H1 (cell line): Measurements from ENCODE around the gene DAAM1. TPM values are rescaled to one million over a fixed set of nuclear protein-coding genes. Genes with fewer than 3 reads are reported as not detected.

Experiments used
- CTCF ChIA-PET: fragments of 300-600 bp; sonication (Branson Sonifier 250); formaldehyde crosslinking; loops from one replicate; lab custom pipeline; 2021; ENCODE audit not compliant: partially characterized antibody; lab: Charles Lee
- POLR2A ChIA-PET: fragments of 300-600 bp; sonication (Branson Sonifier 250); formaldehyde crosslinking; loops from one replicate; lab custom pipeline; 2021; ENCODE audit warnings: inconsistent platforms; ENCODE audit not compliant: partially characterized antibody; lab: Charles Lee
- DNase-seq, 2 experiments: peaks; one replicate each; pipeline versions ENCODE4 v3.0.0 to v3.0.0-alpha.2; 2010 to 2022; ENCODE audit warnings: low spot score in 2 of 2, low read depth in 1 of 2, mixed read lengths in 1 of 2
- FAIRE-seq: peaks from 2 replicates; lab custom pipeline; 2011; peaks lifted over from hg19 to GRCh38; lab: Jason Lieb, UNC
- H2AFZ ChIP-seq: 2 replicates; pipeline ENCODE4 v1.8.1; 2012; ENCODE audit warnings: low read length, inconsistent platforms
- H2AK5ac ChIP-seq: 2 replicates; pipeline ENCODE4 v1.6.1; 2013; ENCODE audit warnings: low read depth, low read length
- H2BK120ac ChIP-seq: replicated peaks from 2 replicates; pipeline ENCODE3; 2013; ENCODE audit warnings: low read depth, low read length, inconsistent platforms
- H2BK12ac ChIP-seq: 2 replicates; pipeline ENCODE4 v1.6.1; 2013; ENCODE audit warnings: low read depth, low read length
- H2BK15ac ChIP-seq: 2 replicates; pipeline ENCODE4 v1.6.1; 2013; ENCODE audit warnings: low read length
- H2BK20ac ChIP-seq: 2 replicates; pipeline ENCODE4 v1.6.1; 2013; ENCODE audit warnings: low read length
- H2BK5ac ChIP-seq: 2 replicates; pipeline ENCODE4 v1.6.1; 2013; ENCODE audit warnings: low read depth, low read length
- H3K14ac ChIP-seq: 2 replicates; pipeline ENCODE4 v1.6.1; 2013; ENCODE audit warnings: inconsistent platforms; ENCODE audit not compliant: insufficient read length
- H3K18ac ChIP-seq: 2 replicates; pipeline ENCODE4 v1.6.1; 2013; ENCODE audit warnings: low read length; ENCODE audit errors: extremely low read depth
- H3K23ac ChIP-seq: 2 replicates; pipeline ENCODE4 v1.6.1; 2013; ENCODE audit warnings: inconsistent platforms; ENCODE audit not compliant: insufficient read length
- H3K23me2 ChIP-seq: 2 replicates; pipeline ENCODE4 v1.6.1; 2013; ENCODE audit warnings: low read depth, low read length
- H3K27ac ChIP-seq: 2 replicates; pipeline ENCODE4 v1.6.1; 2011; ENCODE audit warnings: low read depth, low read length, inconsistent platforms
- H3K27me3 ChIP-seq, 4 experiments: replicated peaks in 1 of 4; 1 replicate in 1 of 4; 2 replicates in 3 of 4; pipeline versions ENCODE4 v1.6.1 to v1.8.1; 2011 to 2013; ENCODE audit warnings: low read length in 3 of 4, mild to moderate bottlenecking in 3 of 4, inconsistent platforms in 2 of 4, mixed read lengths in 2 of 4, moderate library complexity in 1 of 4; ENCODE audit not compliant: control insufficient read depth in 3 of 4, insufficient read depth in 3 of 4; ENCODE audit errors: extremely low read depth in 1 of 4
- H3K36me3 ChIP-seq, 4 experiments: 2 replicates each; pipeline versions ENCODE4 v1.6.1 to v1.8.1; 2011 to 2013; ENCODE audit warnings: mild to moderate bottlenecking in 4 of 4, low read length in 3 of 4, moderate library complexity in 2 of 4, control low read depth in 1 of 4, inconsistent platforms in 1 of 4; ENCODE audit not compliant: insufficient read depth in 4 of 4, control insufficient read depth in 2 of 4
- H3K4ac ChIP-seq: replicated peaks from 2 replicates; pipeline ENCODE3; 2013; ENCODE audit warnings: low read length, low read depth, mixed read lengths, inconsistent platforms; ENCODE audit not compliant: insufficient read length
- H3K4me1 ChIP-seq, 4 experiments: replicated peaks in 1 of 4; 1 replicate in 1 of 4; 2 replicates in 3 of 4; pipeline versions ENCODE4 v1.6.1 to v1.8.1; 2011 to 2013; ENCODE audit warnings: low read length in 3 of 4, inconsistent platforms in 2 of 4, mixed read lengths in 1 of 4; ENCODE audit not compliant: insufficient read depth in 4 of 4, control insufficient read depth in 3 of 4
- H3K4me2 ChIP-seq, 2 experiments: 2 replicates each; pipeline versions ENCODE4 v1.6.1 to v1.8.1; 2011 to 2013; ENCODE audit warnings: low read depth in 2 of 2, low read length in 2 of 2, control low read depth in 1 of 2, inconsistent platforms in 1 of 2, mild to moderate bottlenecking in 1 of 2; ENCODE audit not compliant: insufficient read depth in 1 of 2
- H3K4me3 ChIP-seq, 4 experiments: fragments of 200-600, 300-600 bp in 1 of 4; sonication (generic), shearing (Covaris generic), sonication (Bioruptor Twin) in 1 of 4; 2 replicates each; pipeline versions ENCODE4 v1.5.1 to v1.8.1; 2011 to 2016; ENCODE audit warnings: low read length in 4 of 4, low read depth in 3 of 4, control low read depth in 2 of 4, inconsistent platforms in 2 of 4, mild to moderate bottlenecking in 2 of 4, mixed read lengths in 1 of 4, moderate library complexity in 1 of 4; ENCODE audit not compliant: insufficient read depth in 2 of 4; ENCODE audit errors: extremely low read depth in 1 of 4
- H3K56ac ChIP-seq: replicated peaks from 2 replicates; pipeline ENCODE3; 2013; ENCODE audit warnings: low read depth, mild to moderate bottlenecking, mixed read lengths, low read length, inconsistent platforms; ENCODE audit not compliant: insufficient read length
- H3K79me1 ChIP-seq: 2 replicates; pipeline ENCODE4 v1.6.1; 2013; ENCODE audit warnings: low read depth, low read length, control low read depth
- H3K79me2 ChIP-seq, 2 experiments: 2 replicates each; pipeline versions ENCODE4 v1.6.1 to v1.8.1; 2012 to 2013; ENCODE audit warnings: low read length in 2 of 2, mild to moderate bottlenecking in 2 of 2, inconsistent platforms in 1 of 2; ENCODE audit not compliant: insufficient read depth in 2 of 2, control insufficient read depth in 1 of 2
- H3K9ac ChIP-seq, 4 experiments: replicated peaks in 1 of 4; 1 replicate in 1 of 4; 2 replicates in 3 of 4; pipeline versions ENCODE4 v1.6.1 to v1.8.1; 2011 to 2013; ENCODE audit warnings: low read depth in 3 of 4, low read length in 3 of 4, control low read depth in 2 of 4, mild to moderate bottlenecking in 2 of 4, moderate library complexity in 2 of 4, inconsistent platforms in 1 of 4; ENCODE audit errors: extremely low read depth in 1 of 4
- H3K9me3 ChIP-seq, 2 experiments: 2 replicates each; pipeline versions ENCODE4 v1.6.1 to v1.8.1; 2012 to 2013; ENCODE audit warnings: mild to moderate bottlenecking in 2 of 2, moderate library complexity in 2 of 2, control low read depth in 1 of 2, inconsistent platforms in 1 of 2, low read depth in 1 of 2, low read length in 1 of 2, mixed read lengths in 1 of 2; ENCODE audit not compliant: insufficient read depth in 2 of 2
- H4K20me1 ChIP-seq, 2 experiments: replicated peaks in 1 of 2; 2 replicates each; pipeline versions ENCODE3 to v1.8.1; 2011 to 2013; ENCODE audit warnings: inconsistent platforms in 2 of 2, low read length in 2 of 2, mild to moderate bottlenecking in 1 of 2; ENCODE audit not compliant: insufficient read depth in 2 of 2, control insufficient read depth in 1 of 2
- H4K5ac ChIP-seq: 2 replicates; pipeline ENCODE4 v1.6.1; 2013; ENCODE audit warnings: low read length, low read depth, mixed read lengths, inconsistent platforms; ENCODE audit not compliant: insufficient read length
- H4K8ac ChIP-seq: 2 replicates; pipeline ENCODE4 v1.8.0; 2013; ENCODE audit warnings: mild to moderate bottlenecking, moderate library complexity, low read length, inconsistent platforms; ENCODE audit not compliant: insufficient read depth; ENCODE audit errors: extremely low read depth
- H4K91ac ChIP-seq: replicated peaks from 2 replicates; pipeline ENCODE3; 2013; ENCODE audit warnings: low read length, mixed read lengths, inconsistent platforms; ENCODE audit not compliant: insufficient read length
- SP1 ChIP-seq: IDR thresholded peaks from 2 replicates; pipeline ENCODE4 v1.6.1; 2011; ENCODE audit warnings: low read depth, low read length
- WGBS, 2 experiments: shearing (Covaris generic) in 1 of 2; methylation state at CpG; one replicate each; pipeline versions ENCODE4 v1.1.6 to v1.1.7; 2013 to 2015; ENCODE audit warnings: low lambda C conversion rate in 2 of 2, mixed read lengths in 2 of 2, inconsistent platforms in 1 of 2, low coverage in 1 of 2, missing lambda C conversion rate in 1 of 2; ENCODE audit not compliant: insufficient replicate concordance in 2 of 2, insufficient coverage in 1 of 2, insufficient read length in 1 of 2; ENCODE audit errors: extremely low coverage in 1 of 2, missing lambda C conversion rate in 1 of 2; 5-methylcytosine and 5-hydroxymethylcytosine counted together
- polyA plus RNA-seq, 7 experiments: library from polyadenylated mRNA; depleted of rRNA in 3 of 7; stranded (reverse) in 5 of 7; unstranded in 2 of 7; fragments of >200 nt in 5 of 7; fragments of 200-250 nt in 2 of 7; gene quantifications; 1 replicate in 5 of 7; 2 replicates in 1 of 7; 4 replicates in 1 of 7; pipeline versions ENCODE4 v1.2.1 to v1.2.3, GENCODE V29; 2011 to 2013; ENCODE audit warnings: missing spikeins in 2 of 7, mixed read lengths in 2 of 7
- total RNA-seq: library from RNA; stranded (reverse); fragmentation: NEBNext Ultra II Directional; extraction: Animal tissue kit (Norgen Biotek cat#: 25700); gene quantifications from 2 replicates; pipeline ENCODE4 v1.2.1, GENCODE V29; 2021

Gene DAAM1
- total and polyA plus RNA-seq, 2 of the 8 experiments (the other 6 are each of a cell fraction or from before 2014, with no cell fraction given): 5.0 to 44.9 TPM

GRCh38 chr14:59148334-59148900, 40.0 kb upstream of the DAAM1 start:
- no peak overlapping the region for H3K23ac ChIP-seq
- H3K4me2 ChIP-seq: no peak overlapping the region
- no peak overlapping the region for H4K5ac ChIP-seq
- no peak overlapping the region for H2BK120ac ChIP-seq
- H3K27me3 ChIP-seq: no peaks in the 10 kb centered on the region
- no peak overlapping the region for H3K27ac ChIP-seq
- H4K91ac ChIP-seq: no peak overlapping the region
- no peaks in the 10 kb centered on the region for H3K23me2 ChIP-seq
- H4K8ac ChIP-seq: no peak overlapping the region
- H3K18ac ChIP-seq: no peak overlapping the region
- WGBS, 2 experiments: 90% methylated on average over 4 of the region's 4 CpGs; no CpG with 5 or more reads in 1 of the 2 experiments
- no peak overlapping the region for H2BK20ac ChIP-seq
- H3K4me3 ChIP-seq: no peak overlapping the region
- no peak overlapping the region for H2BK12ac ChIP-seq
- no peak overlapping the region for H3K9ac ChIP-seq
- H3K79me2 ChIP-seq: no peaks in the 10 kb centered on the region
- no peak for DNase-seq
- no peak overlapping the region for H2AFZ ChIP-seq
- H3K14ac ChIP-seq: no peak overlapping the region
- H4K20me1 ChIP-seq: no peaks in the 10 kb centered on the region
- no peak overlapping the region for H2AK5ac ChIP-seq
- H2BK5ac ChIP-seq: no peak overlapping the region
- FAIRE-seq: no peak
- no peaks in the 10 kb centered on the region for H3K79me1 ChIP-seq
- POLR2A ChIA-PET: no interaction called here
- H3K4ac ChIP-seq: no peak overlapping the region
- no peak overlapping the region for H3K56ac ChIP-seq
- no peaks in the 10 kb centered on the region for H3K36me3 ChIP-seq
- CTCF ChIA-PET: interaction anchor here (0.6 kb wide), 1 partner anchor 129 kb away, joined by 3 read pairs; no protein-coding TSS in a partner anchor
- no peaks in the 10 kb centered on the region for H3K4me1 ChIP-seq
- H3K9me3 ChIP-seq: no peaks in the 10 kb centered on the region
- H2BK15ac ChIP-seq: no peak overlapping the region
- TF ChIP-seq SP1: no peak
